ENCODE measurements around the gene VASH2.

Gene VASH2

DNA sequence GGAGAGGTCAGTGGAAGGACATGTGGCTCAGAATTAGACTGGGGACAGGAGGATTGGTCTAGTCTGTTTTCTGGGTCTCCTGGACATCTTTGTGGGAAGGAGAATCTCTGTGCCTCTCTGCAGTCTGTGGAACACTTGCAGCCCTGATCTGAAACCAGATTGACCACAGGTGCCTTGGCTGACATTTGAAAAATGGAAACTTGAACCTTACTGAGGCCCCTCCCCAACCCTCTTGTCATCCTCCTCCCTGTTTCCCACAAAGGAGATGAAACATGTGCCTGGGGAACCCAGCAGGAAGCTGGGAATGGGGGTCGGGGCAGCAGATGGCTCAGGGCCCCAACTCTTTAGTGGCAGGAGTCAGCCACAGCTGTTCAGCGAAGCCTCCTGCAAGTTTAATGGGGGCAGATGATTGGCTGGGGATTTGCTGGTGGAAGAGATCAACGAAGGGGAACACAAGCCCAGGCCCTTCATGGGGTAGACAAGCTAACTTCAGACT, 18.1 kb downstream of the VASH2 start:
- H3K4me3 ChIP-seq (ENCODE audit: low read length) = no peak overlapping the region
- TF ChIP-seq, protein P1, sequence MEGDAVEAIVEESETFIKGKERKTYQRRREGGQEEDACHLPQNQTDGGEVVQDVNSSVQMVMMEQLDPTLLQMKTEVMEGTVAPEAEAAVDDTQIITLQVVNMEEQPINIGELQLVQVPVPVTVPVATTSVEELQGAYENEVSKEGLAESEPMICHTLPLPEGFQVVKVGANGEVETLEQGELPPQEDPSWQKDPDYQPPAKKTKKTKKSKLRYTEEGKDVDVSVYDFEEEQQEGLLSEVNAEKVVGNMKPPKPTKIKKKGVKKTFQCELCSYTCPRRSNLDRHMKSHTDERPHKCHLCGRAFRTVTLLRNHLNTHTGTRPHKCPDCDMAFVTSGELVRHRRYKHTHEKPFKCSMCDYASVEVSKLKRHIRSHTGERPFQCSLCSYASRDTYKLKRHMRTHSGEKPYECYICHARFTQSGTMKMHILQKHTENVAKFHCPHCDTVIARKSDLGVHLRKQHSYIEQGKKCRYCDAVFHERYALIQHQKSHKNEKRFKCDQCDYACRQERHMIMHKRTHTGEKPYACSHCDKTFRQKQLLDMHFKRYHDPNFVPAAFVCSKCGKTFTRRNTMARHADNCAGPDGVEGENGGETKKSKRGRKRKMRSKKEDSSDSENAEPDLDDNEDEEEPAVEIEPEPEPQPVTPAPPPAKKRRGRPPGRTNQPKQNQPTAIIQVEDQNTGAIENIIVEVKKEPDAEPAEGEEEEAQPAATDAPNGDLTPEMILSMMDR (conservative IDR thresholded peaks at IDR 0.05; ENCODE audit: low read length) = no peak
- DNase-seq (ENCODE audit: low read depth) = no peak

DNA sequence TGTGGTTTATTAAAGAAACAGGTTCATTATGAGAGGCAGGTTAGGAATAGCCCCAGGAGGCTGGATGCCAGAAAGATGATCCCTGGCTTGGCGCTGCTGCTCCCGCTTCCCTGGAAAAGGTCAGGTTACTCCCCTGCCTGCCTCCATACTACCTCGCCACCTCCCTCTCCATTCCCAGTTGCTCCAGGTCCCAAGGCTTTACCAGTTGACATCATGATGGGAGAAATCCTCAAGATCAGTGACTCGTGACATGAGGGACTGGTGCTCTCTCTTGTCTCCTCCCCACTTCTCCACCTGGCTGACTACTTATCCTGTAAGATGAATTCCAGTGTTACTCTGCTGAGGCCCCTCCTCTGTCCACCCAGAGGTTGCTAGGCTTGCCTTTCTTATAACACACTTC, 19.7 kb downstream of the VASH2 start:
- no peak overlapping the region for H3K4me3 ChIP-seq (ENCODE audit: low read length)
- DNase-seq (ENCODE audit: low read depth) = no peak
- TF ChIP-seq, protein P1 (conservative IDR thresholded peaks at IDR 0.05; ENCODE audit: low read length) = no peak

DNA sequence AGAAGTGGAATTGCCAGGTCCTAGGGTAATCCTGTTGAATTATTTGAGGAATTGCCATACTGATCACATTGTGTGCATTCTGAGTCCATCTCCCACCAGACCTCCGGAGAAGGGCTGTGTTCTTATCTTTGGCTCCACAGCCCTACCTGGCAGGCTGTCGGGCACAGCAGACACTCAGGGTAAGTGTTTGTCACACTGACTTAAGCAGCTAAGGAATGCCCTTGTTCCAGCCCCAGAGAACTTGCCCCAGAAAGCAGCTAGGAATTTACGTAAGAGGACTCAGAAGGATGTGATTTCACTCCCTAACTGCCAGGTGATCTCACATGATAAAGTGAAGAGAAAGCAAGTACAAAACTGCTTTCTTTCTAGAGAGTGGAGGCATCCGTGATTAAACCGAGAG, 21.0 kb downstream of the VASH2 start:
- TF ChIP-seq, protein P1 (conservative IDR thresholded peaks at IDR 0.05; ENCODE audit: low read length) = no peak
- no peak for DNase-seq (ENCODE audit: low read depth)
- H3K4me3 ChIP-seq (ENCODE audit: low read length) = no peak overlapping the region

DNA sequence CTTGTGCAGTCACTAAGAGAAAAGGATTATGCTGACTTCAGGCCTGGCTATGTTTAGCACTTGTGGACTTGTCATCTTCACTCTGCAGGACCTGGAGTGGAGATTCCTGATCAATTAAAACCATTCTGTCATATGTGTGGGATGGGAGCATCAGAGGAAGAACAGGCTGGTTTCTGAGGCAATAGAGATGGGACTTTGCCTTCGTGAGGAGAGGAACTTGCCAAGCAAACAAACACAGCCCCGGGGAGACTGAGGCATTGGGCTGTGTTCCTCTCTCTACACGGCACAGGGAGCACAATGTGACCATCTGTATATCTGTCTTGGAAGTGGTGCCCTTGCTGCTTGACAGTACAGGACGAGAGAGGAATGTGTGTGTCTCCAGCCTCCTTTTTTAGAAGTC, 23.1 kb downstream of the VASH2 start:
- no peak overlapping the region for H3K4me3 ChIP-seq (ENCODE audit: low read length)
- TF ChIP-seq, protein P1 (conservative IDR thresholded peaks at IDR 0.05; ENCODE audit: low read length) = no peak
- DNase-seq (ENCODE audit: low read depth) = no peak

DNA sequence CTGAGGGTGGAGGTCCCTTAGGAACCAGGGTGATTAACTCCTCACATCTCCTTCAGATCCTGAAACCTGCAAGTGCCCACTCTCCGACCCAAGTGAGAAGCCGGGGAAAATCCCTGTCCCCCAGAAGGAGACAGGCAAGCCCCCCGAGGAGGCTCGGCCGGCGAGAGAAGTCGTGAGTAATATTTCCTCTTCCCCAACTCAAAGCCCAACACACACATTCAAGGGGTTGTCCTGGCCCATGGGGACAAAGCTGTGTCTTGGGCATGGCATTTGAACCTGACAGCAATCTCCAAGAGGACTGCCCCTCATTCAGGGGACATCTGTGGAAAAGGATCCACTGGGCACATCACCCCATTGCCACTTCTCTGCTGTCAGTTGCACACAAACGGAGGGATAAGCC, 23.6 kb downstream of the VASH2 start:
- no peak for DNase-seq (ENCODE audit: low read depth)
- no peak overlapping the region for H3K4me3 ChIP-seq (ENCODE audit: low read length)
- TF ChIP-seq, protein P1 (conservative IDR thresholded peaks at IDR 0.05; ENCODE audit: low read length) = no peak

DNA sequence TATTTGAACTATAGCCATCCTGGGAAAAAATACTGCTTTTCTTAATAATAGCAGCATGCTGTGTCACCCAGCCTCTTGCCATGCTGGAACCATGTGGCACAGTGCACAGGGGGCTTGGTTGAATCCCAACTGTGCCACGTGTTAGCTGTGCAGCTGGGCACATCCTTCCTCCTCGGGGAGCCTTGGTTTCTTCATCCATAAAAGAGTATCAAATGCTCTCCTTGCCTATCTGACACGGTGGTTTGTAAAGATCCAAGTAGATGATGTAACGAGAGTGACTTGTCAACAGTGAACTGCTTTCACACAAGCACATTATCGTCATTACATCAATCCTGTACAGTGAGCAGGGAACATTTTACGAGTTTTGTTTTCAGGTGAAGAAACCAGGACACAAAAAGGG, 24.4 kb downstream of the VASH2 start:
- no peak for DNase-seq (ENCODE audit: low read depth)
- H3K4me3 ChIP-seq (ENCODE audit: low read length) = no peak overlapping the region
- TF ChIP-seq, protein P1 (conservative IDR thresholded peaks at IDR 0.05; ENCODE audit: low read length) = no peak

DNA sequence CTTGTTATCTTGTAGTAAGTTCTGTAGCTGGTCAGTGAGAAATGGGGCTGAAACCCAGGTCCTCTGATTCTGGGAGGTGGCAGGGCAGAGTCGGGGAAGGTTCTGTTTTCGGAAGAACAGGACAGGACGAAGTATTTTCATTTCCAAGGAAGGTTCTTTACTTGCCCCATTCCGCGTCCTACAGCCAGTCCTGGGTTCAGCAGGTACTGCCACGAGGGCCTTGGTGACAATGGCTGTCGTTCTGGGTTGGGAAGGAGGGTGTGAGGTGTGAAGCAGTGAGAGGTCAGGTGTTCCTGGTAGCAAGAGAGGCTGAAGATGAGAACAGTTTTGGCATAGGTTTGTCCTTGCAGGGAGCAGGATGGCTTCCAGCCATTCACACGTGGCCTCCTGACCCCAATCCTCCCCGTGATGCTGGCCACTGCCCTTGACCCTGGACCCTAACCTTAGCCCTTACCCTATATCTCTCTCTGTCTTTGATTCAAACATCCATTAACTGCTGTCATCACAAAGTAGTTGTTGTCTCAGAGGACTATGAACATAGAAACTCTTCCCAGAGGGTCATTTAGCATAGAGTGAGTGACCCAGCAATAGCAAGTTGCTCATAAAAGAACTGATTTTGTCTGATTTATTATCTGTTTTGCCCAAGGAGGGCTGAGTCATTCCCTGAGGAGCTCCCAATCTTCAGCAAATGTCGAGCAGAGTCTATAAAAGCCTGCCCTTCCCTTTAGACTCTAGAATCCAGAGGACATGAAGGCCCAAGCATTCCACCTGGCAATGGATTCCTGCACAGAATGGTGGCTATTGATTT, 25.0 kb downstream of the VASH2 start:
- peak; percentile 28 for DNase-seq (ENCODE audit: low read depth)
- no peak overlapping the region for H3K4me3 ChIP-seq (ENCODE audit: low read length)
- TF ChIP-seq, protein P1 (conservative IDR thresholded peaks at IDR 0.05; ENCODE audit: low read length) = no peak
